Mesendoderm (in vitro differentiated cells): ENCODE results near the gene CFAP46.
"Not testable (repeated sequence)": the region's sequence is repeated elsewhere in the genome, so short reads cannot be mapped to it uniquely, and the experiment has no call there.

Experiments
- DNase-seq: peaks from one replicate; pipeline ENCODE4 v3.0.0; 2013
- H2AK5ac ChIP-seq: 2 replicates; pipeline ENCODE4 v1.6.1; 2013; ENCODE audit warnings: low read length, inconsistent platforms
- H2BK120ac ChIP-seq: 2 replicates; pipeline ENCODE4 v1.6.1; 2013; ENCODE audit warnings: low read depth, mild to moderate bottlenecking, low read length, moderate library complexity, mixed read lengths
- H2BK15ac ChIP-seq: replicated peaks from 2 replicates; pipeline ENCODE4 v1.6.1; 2013; ENCODE audit warnings: low read depth, mild to moderate bottlenecking, moderate library complexity
- H2BK5ac ChIP-seq: 2 replicates; pipeline ENCODE4 v1.6.1; 2013; ENCODE audit warnings: low read length, inconsistent platforms
- H3K18ac ChIP-seq: 2 replicates; pipeline ENCODE4 v1.6.1; 2013; ENCODE audit warnings: mild to moderate bottlenecking, low read length, mixed read lengths
- H3K23ac ChIP-seq: one replicate; pipeline ENCODE4 v1.6.1; 2013; ENCODE audit warnings: low read length
- H3K27ac ChIP-seq: 2 replicates; pipeline ENCODE4 v1.5.1; 2013; ENCODE audit warnings: low read depth, mild to moderate bottlenecking, inconsistent platforms, low read length, moderate library complexity
- H3K27me3 ChIP-seq: 2 replicates; pipeline ENCODE4 v1.6.1; 2013; ENCODE audit warnings: low read length, control low read depth, mild to moderate bottlenecking, inconsistent platforms; ENCODE audit not compliant: insufficient read depth, poor library complexity
- H3K36me3 ChIP-seq: 2 replicates; pipeline ENCODE4 v1.6.1; 2013; ENCODE audit warnings: low read length, inconsistent platforms; ENCODE audit not compliant: control insufficient read depth, insufficient read depth
- H3K4ac ChIP-seq: one replicate; pipeline ENCODE4 v1.6.1; 2013; ENCODE audit warnings: low read depth, mild to moderate bottlenecking, low read length, moderate library complexity
- H3K4me1 ChIP-seq: 2 replicates; pipeline ENCODE4 v1.6.1; 2013; ENCODE audit warnings: low read depth, low read length, inconsistent platforms; ENCODE audit not compliant: control insufficient read depth
- H3K4me2 ChIP-seq: 2 replicates; pipeline ENCODE4 v1.6.1; 2013; ENCODE audit warnings: low read length
- H3K4me3 ChIP-seq: 2 replicates; pipeline ENCODE4 v1.5.1; 2013; ENCODE audit warnings: mild to moderate bottlenecking, low read length
- H3K56ac ChIP-seq: one replicate; pipeline ENCODE4 v1.6.1; 2013; ENCODE audit warnings: low read length
- H3K79me1 ChIP-seq: 2 replicates; pipeline ENCODE4 v1.6.1; 2013; ENCODE audit warnings: low read length, inconsistent platforms
- H3K79me2 ChIP-seq: 2 replicates; pipeline ENCODE4 v1.6.1; 2013; ENCODE audit warnings: mild to moderate bottlenecking, low read length; ENCODE audit not compliant: control insufficient read depth, insufficient read depth
- H3K9ac ChIP-seq: 2 replicates; pipeline ENCODE4 v1.6.1; 2013; ENCODE audit warnings: low read length, inconsistent platforms
- H4K5ac ChIP-seq: one replicate; pipeline ENCODE4 v1.6.1; 2013; ENCODE audit warnings: low read length
- H4K8ac ChIP-seq: one replicate; pipeline ENCODE4 v1.6.1; 2013; ENCODE audit warnings: low read depth, mild to moderate bottlenecking, control low read depth, low read length, moderate library complexity
- WGBS: extraction: QIAGEN DNeasy Blood & Tissue Kit; methylation state at CpG from one replicate; pipeline ENCODE4 v1.1.7; 2013; ENCODE audit warnings: low lambda C conversion rate, missing lambda C conversion rate; ENCODE audit not compliant: insufficient coverage; ENCODE audit errors: extremely low coverage; 5-methylcytosine and 5-hydroxymethylcytosine counted together

The CFAP46 gene

DNA sequence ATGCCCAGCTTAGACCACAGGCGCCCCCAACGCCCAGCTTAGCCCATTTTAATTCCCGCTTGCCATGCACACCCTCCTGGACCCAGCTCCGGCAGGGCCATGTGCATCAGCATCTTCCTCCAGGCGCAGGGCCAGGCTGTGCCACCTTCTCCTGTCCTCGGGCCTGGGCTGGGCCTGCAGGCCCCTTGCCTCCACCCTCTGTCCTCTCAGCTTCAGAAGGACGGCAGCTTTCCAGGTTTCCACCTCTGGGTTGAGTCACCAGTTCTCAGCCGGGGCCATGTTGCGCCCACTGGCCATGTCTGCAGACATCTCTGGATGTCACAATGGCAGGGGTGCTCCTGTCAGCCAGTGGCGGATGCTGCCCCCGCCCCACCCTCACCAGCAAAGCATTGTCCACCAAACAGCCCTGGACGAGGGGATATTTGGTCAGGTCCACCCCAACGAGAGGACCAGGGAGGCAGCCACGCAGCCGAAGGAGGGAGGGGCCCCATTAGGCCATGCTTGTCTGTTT is 97.3 kb downstream of the CFAP46 start:
- no peaks in the 10 kb centered on the region for H3K27me3 ChIP-seq
- no peaks in the 10 kb centered on the region for H3K4me1 ChIP-seq
- WGBS = no CpG with 5 or more reads among the region's 15 CpGs
- H3K56ac ChIP-seq = no peak overlapping the region
- H3K79me2 ChIP-seq = no peaks in the 10 kb centered on the region
- H3K18ac ChIP-seq = no peak overlapping the region
- DNase-seq = no peak
- no peak overlapping the region for H2AK5ac ChIP-seq
- no peak overlapping the region for H3K4me2 ChIP-seq
- no peaks in the 10 kb centered on the region for H3K79me1 ChIP-seq
- H4K5ac ChIP-seq = no peak overlapping the region
- H3K4ac ChIP-seq = no peak overlapping the region
- no peak overlapping the region for H2BK15ac ChIP-seq
- H3K36me3 ChIP-seq = no peaks in the 10 kb centered on the region
- H2BK5ac ChIP-seq = no peak overlapping the region
- H3K23ac ChIP-seq = no peak overlapping the region
- no peak overlapping the region for H3K27ac ChIP-seq
- H2BK120ac ChIP-seq = no peak overlapping the region
- no peak overlapping the region for H3K4me3 ChIP-seq
- H4K8ac ChIP-seq = no peak overlapping the region
- H3K9ac ChIP-seq = no peak overlapping the region

DNA sequence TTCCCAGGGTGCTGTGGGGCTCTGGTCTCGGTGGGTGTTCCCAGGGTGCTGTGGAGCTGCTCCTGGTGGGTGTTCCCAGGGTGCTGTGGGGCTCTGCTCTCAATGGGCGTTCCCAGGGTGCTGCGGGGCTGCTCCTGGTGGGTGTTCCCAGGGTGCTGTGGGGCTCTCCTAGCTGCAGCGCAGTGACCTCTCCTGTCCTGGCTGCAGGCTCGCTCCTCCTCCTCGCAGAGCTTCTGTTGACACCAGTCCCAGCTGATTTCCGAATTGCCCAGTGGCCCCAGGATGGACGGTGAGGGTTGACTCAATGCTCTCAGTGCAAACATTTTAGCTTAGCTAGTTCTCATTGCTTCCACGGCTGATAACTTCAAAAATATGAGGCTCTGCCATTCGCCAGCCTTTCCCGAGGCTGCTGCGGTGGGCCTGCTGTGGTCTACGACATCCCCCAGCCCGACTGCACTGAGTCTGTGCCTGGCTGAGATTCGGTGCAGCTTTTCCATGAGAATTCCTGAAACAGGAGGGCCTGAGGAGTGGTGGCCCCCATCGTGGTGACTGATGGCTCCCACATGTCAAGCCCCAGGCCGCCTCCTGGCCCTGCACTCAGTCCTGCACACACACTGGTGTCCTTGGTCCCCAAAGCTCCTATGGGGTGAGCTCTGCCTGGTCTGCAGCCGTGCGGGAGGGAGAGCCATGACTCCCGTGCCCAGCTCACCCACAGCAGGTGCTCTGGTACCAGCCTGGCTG is 98.1 kb downstream of the CFAP46 start:
- Histone ChIP-seq H3K18ac (no peak overlapping the region), H2AK5ac (no peak overlapping the region), H2BK5ac (no peak overlapping the region), H3K4me3 (no peak overlapping the region), H2BK120ac (no peak overlapping the region), H3K23ac (no peak overlapping the region), H2BK15ac (no peak overlapping the region), H3K79me1 (no peaks in the 10 kb centered on the region), H3K36me3 (no peaks in the 10 kb centered on the region), H3K27me3 (no peaks in the 10 kb centered on the region), H4K8ac (no peak overlapping the region), H3K4me1 (no peaks in the 10 kb centered on the region), H4K5ac (no peak overlapping the region), H3K79me2 (no peaks in the 10 kb centered on the region), H3K27ac (no peak overlapping the region), H3K4me2 (no peak overlapping the region), H3K56ac (no peak overlapping the region), H3K9ac (no peak overlapping the region), H3K4ac (no peak overlapping the region)
- no peak for DNase-seq
- WGBS = no CpG with 5 or more reads among the region's 20 CpGs

DNA sequence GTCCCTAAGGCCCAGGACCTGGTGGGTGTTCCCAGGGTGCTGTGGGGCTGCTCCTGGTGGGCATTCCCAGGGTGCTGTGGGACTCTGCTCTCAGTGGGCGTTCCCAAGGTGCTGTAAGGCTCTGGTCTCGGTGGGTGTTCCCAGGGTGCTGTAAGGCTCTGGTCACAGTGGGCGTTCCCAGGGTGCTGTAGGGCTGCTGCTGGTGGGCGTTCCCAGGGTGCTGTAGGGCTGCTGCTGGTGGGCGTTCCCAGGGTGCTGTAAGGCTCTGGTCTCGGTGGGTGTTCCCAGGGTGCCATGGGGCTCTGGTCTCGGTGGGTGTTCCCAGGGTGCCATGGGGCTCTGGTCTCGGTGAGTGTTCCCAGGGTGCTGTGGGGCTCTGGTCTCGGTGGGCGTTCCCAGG is 99.1 kb downstream of the CFAP46 start:
- H3K36me3 ChIP-seq, H3K4me1 ChIP-seq, H3K9ac ChIP-seq, H3K4me2 ChIP-seq, H3K18ac ChIP-seq, H3K27me3 ChIP-seq, H4K5ac ChIP-seq, DNase-seq, H4K8ac ChIP-seq, H3K79me2 ChIP-seq, H3K27ac ChIP-seq, H2BK120ac ChIP-seq, H2BK15ac ChIP-seq, H3K4ac ChIP-seq, H3K23ac ChIP-seq, H2AK5ac ChIP-seq, H3K4me3 ChIP-seq, H3K79me1 ChIP-seq, H2BK5ac ChIP-seq, H3K56ac ChIP-seq: not testable (repeated sequence)
- WGBS = no CpG with 5 or more reads among the region's 10 CpGs

DNA sequence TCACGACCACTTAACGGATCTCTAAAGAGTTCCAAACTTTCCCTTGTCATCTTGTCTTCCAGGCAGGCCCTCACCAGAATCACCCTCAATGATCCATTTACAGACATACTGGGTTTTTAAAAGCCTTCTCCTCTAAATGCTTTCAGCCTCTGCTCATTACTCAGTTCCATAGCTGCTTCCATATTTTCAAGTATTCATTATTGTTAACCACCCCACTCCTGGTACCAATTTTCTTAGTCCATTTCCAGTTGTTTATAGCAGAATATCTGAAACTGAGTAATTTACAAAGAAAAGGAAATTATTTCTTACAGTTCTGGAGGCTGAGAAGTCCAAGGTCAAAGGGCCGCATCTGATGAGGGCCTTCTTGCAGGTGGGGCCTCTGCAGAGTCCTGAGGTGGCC is 100.0 kb downstream of the CFAP46 start:
- Histone ChIP-seq H3K18ac (no peak overlapping the region), H2BK5ac (no peak overlapping the region), H3K4me1 (no peaks in the 10 kb centered on the region), H4K5ac (no peak overlapping the region), H3K4ac (no peak overlapping the region), H2BK15ac (no peak overlapping the region), H3K4me2 (no peak overlapping the region), H3K56ac (no peak overlapping the region), H2BK120ac (no peak overlapping the region), H3K4me3 (no peak overlapping the region), H3K36me3 (no peaks in the 10 kb centered on the region), H3K27me3 (no peaks in the 10 kb centered on the region), H4K8ac (no peak overlapping the region), H2AK5ac (no peak overlapping the region), H3K9ac (no peak overlapping the region), H3K23ac (no peak overlapping the region), H3K79me1 (no peaks in the 10 kb centered on the region), H3K79me2 (no peaks in the 10 kb centered on the region), H3K27ac (no peak overlapping the region)
- no CpG with 5 or more reads among the region's 3 CpGs for WGBS
- no peak for DNase-seq

DNA sequence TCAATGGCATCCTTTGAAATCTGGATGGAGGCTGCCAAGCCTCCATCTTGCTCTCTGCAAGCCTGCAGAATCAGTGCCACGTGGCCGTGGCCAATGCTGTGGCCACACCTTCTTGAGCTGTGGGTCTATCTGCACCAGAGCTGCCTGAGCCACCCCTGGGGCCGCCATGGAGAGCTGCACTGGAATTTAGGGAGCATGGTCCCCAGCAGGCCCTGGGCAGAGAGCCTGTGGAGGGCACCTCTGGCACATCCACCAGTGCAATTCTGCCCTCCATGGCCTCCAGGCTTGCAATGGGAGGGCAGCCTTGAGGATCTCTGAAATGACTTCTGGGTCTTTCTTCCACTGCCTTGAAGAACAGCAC is 100.8 kb downstream of the CFAP46 start:
- no CpG with 5 or more reads among the region's 3 CpGs for WGBS
- Histone ChIP-seq H3K9ac (no peak overlapping the region), H3K56ac (no peak overlapping the region), H2AK5ac (no peak overlapping the region), H3K27ac (no peak overlapping the region), H3K27me3 (no peaks in the 10 kb centered on the region), H4K8ac (no peak overlapping the region), H3K36me3 (no peaks in the 10 kb centered on the region), H3K4ac (no peak overlapping the region), H4K5ac (no peak overlapping the region), H3K79me1 (no peaks in the 10 kb centered on the region), H3K23ac (no peak overlapping the region), H3K4me1 (no peaks in the 10 kb centered on the region), H2BK120ac (no peak overlapping the region), H3K4me2 (no peak overlapping the region), H2BK15ac (no peak overlapping the region), H3K4me3 (no peak overlapping the region), H3K18ac (no peak overlapping the region), H3K79me2 (no peaks in the 10 kb centered on the region), H2BK5ac (no peak overlapping the region)
- DNase-seq = no peak
